GM18519 (cell line): ENCODE data around the gene GNB5.

Source experiments
- ATAC-seq: cut with Tn5 transposase; IDR thresholded peaks from one replicate; pipeline ENCODE4 v1.9.1; 2021; ENCODE audit warnings: mild to moderate bottlenecking, moderate library complexity; ENCODE audit not compliant: unreplicated experiment, low FRiP score

Gene GNB5

GRCh38 chr15:52208306-52208946, 17.2 kb upstream of the GNB5 start:
- ATAC-seq: peak; percentile 79

GRCh38 chr15:52207191-52207590, 16.0 kb upstream of the GNB5 start:
- no peak for ATAC-seq

GRCh38 chr15:52206446-52206845, 15.3 kb upstream of the GNB5 start:
- no peak for ATAC-seq

GRCh38 chr15:52204657-52205056, 13.5 kb upstream of the GNB5 start:
- ATAC-seq: no peak

- no peak for ATAC-seq
Measured at GRCh38 chr15:52200831-52201365, 9.7 kb upstream of the GNB5 start.

- no peak for ATAC-seq
Measured at GRCh38 chr15:52199271-52199670, 8.1 kb upstream of the GNB5 start.

GRCh38 chr15:52196891-52197290, 5.7 kb upstream of the GNB5 start:
- no peak for ATAC-seq

GRCh38 chr15:52193791-52194190, 2.6 kb upstream of the GNB5 start:
- ATAC-seq: no peak

GRCh38 chr15:52193321-52193720, 2.1 kb upstream of the GNB5 start:
- no peak for ATAC-seq

- no peak for ATAC-seq
Measured at GRCh38 chr15:52186651-52187486, 4.3 kb downstream of the GNB5 start.

GRCh38 chr15:52185151-52185561, 6.0 kb downstream of the GNB5 start:
- ATAC-seq: no peak

GRCh38 chr15:52184721-52185120, 6.5 kb downstream of the GNB5 start:
- no peak for ATAC-seq

- no peak for ATAC-seq
Measured at GRCh38 chr15:52183562-52184173, 7.5 kb downstream of the GNB5 start.

GRCh38 chr15:52181938-52182780, 9.0 kb downstream of the GNB5 start:
- ATAC-seq: no peak

- no peak for ATAC-seq
Measured at GRCh38 chr15:52180851-52181450, 10.2 kb downstream of the GNB5 start.

GRCh38 chr15:52180196-52180835, 10.9 kb downstream of the GNB5 start:
- peak; percentile 4 for ATAC-seq

- peak; percentile 72 for ATAC-seq
Measured at GRCh38 chr15:52179278-52180195, 11.7 kb downstream of the GNB5 start.

GRCh38 chr15:52178765-52179164, 12.4 kb downstream of the GNB5 start:
- no peak for ATAC-seq
